ENCODE measurements around the gene C19orf25. TPM values are rescaled to one million over a fixed set of nuclear protein-coding genes. Genes with fewer than 3 reads are reported as not detected.

C19orf25 gene
- total and polyA plus RNA-seq, 9 of the 15 experiments (the other 6 are each of a cell fraction or from before 2014, with no cell fraction given), result 0.79 to 96.0 (median 36.1) TPM

DNA sequence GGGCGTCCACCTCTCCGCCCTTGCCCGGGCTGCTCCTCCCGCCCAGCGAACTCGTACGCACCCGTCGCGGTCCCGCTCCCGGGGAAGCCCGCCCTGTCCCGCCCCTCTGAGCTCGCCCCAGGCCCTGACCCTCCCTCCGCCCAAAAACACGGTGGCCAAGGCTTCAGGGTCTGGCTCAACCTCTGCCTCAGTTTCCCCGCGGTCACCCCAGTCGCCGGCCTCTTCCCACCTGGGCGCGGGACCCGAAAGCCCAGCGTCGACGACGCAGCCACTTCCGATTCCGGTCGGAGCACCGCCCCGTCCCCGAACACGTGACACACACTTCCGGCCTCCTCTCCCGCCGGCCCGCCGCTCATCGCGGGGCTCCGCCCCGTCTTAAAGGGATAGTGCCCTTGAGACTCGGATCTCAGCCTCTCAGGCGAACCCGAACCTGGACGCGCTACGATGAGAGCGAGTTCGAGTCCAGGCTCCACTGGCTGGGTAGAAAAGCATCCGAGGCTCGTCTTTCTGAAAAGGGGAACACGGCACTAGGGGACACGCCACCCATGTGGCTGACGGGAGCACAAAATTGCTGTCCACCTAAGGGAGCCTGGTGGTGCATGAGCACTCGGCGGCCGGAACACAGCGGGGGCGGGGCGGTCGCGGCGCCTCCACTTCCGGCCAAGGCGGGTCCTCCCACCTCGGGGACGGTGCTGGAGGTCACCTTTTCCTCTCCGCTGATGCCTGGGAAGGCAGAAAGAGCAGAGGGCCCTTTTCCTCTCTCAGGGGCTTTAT is at the start of gene C19orf25 (continued):
- TF ChIP-seq, protein P1, sequence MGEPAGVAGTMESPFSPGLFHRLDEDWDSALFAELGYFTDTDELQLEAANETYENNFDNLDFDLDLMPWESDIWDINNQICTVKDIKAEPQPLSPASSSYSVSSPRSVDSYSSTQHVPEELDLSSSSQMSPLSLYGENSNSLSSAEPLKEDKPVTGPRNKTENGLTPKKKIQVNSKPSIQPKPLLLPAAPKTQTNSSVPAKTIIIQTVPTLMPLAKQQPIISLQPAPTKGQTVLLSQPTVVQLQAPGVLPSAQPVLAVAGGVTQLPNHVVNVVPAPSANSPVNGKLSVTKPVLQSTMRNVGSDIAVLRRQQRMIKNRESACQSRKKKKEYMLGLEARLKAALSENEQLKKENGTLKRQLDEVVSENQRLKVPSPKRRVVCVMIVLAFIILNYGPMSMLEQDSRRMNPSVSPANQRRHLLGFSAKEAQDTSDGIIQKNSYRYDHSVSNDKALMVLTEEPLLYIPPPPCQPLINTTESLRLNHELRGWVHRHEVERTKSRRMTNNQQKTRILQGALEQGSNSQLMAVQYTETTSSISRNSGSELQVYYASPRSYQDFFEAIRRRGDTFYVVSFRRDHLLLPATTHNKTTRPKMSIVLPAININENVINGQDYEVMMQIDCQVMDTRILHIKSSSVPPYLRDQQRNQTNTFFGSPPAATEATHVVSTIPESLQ (CRISPR knock-in tag; IDR thresholded peaks at IDR 0.05), result peak; percentile 29; the same call in 1 of the 2 replicates
- TF ChIP-seq SREBF1 (IDR thresholded peaks at IDR 0.05; ENCODE audit: borderline replicate concordance, low read depth, low read length), result no peak
- TF ChIP-seq ATF7 (IDR thresholded peaks at IDR 0.05), result peak; percentile 81
- TF ChIP-seq HDAC6 (IDR thresholded peaks at IDR 0.05; ENCODE audit: low read depth, low read length), result no peak
- peak; percentile 25; the same call in 1 of the 2 replicates for TF ChIP-seq GTF2F1 (IDR thresholded peaks at IDR 0.05; ENCODE audit: low read depth, low read length)
- TF ChIP-seq PML (IDR thresholded peaks at IDR 0.05; ENCODE audit: low read length), result peak; percentile 46
- no peak; the same call in 1 of the 2 replicates for TF ChIP-seq ATF3 (IDR thresholded peaks at IDR 0.05)
- peak; percentile 85 for TF ChIP-seq ATF3 (CRISPR knock-in tag; conservative IDR thresholded peaks at IDR 0.05)
- TF ChIP-seq, protein P2, sequence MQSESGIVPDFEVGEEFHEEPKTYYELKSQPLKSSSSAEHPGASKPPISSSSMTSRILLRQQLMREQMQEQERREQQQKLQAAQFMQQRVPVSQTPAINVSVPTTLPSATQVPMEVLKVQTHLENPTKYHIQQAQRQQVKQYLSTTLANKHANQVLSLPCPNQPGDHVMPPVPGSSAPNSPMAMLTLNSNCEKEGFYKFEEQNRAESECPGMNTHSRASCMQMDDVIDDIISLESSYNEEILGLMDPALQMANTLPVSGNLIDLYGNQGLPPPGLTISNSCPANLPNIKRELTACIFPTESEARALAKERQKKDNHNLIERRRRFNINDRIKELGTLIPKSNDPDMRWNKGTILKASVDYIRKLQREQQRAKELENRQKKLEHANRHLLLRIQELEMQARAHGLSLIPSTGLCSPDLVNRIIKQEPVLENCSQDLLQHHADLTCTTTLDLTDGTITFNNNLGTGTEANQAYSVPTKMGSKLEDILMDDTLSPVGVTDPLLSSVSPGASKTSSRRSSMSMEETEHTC (IDR thresholded peaks at IDR 0.05), result peak; percentile 71
- peak; percentile 72; the same call in 1 of the 2 replicates for TF ChIP-seq ZNF407 (IDR thresholded peaks at IDR 0.05; ENCODE audit: low read depth)
- TF ChIP-seq, protein P3, sequence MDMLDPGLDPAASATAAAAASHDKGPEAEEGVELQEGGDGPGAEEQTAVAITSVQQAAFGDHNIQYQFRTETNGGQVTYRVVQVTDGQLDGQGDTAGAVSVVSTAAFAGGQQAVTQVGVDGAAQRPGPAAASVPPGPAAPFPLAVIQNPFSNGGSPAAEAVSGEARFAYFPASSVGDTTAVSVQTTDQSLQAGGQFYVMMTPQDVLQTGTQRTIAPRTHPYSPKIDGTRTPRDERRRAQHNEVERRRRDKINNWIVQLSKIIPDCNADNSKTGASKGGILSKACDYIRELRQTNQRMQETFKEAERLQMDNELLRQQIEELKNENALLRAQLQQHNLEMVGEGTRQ (CRISPR knock-in tag; IDR thresholded peaks at IDR 0.05), result peak; percentile 96
- TF ChIP-seq ELF2 (CRISPR knock-in tag; IDR thresholded peaks at IDR 0.05), result peak; percentile 95
- peak; percentile 98 for TF ChIP-seq ETV5 (CRISPR knock-in tag; IDR thresholded peaks at IDR 0.05; ENCODE audit: low read depth)
- TF ChIP-seq EP400 (IDR thresholded peaks at IDR 0.05), result peak; percentile 96

Data from K562 (cell line).